Hepatocyte (in vitro differentiated cells): Measurements from ENCODE around the gene GJA5.

Source experiments
- EZH2 ChIP-seq: fragments of 200-600 bp; sonication (generic); IDR thresholded peaks from 2 replicates; pipeline ENCODE4 v1.6.1; 2016; ENCODE audit warnings: antibody characterized with exemption, mild to moderate bottlenecking, borderline replicate concordance
- TF ChIP-seq, protein P1 (sequence below): fragments of 200-600 bp; sonication (generic); IDR thresholded peaks from 2 replicates; pipeline ENCODE4 v1.5.1; 2016; ENCODE audit warnings: antibody characterized with exemption, mild to moderate bottlenecking; ENCODE audit not compliant: poor library complexity

DNA sequence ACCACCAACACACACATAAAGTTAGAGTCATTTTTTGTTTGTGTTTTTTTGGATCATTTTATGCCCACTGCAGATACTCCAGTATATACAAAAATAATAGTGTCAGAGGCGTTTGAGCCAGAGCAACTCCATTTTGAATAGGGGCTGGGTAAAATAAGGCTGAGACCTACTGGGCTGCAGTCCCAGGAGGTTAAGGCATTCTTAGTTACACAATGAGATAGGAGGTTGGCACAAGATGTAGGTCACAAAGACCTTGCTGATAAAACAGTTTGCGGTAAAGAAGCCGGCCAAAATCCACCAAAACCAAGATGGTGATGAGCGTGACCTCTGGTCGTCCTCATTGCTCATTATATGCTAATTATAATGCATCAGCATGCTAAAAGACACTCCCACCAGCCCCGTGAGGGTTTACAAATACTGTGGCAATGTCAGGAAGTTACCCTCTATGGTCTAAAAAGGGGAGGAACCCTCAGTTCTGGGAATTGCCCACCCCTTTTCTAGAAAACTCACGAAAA is 40.6 kb downstream of the GJA5 start:
- TF ChIP-seq, protein P1, sequence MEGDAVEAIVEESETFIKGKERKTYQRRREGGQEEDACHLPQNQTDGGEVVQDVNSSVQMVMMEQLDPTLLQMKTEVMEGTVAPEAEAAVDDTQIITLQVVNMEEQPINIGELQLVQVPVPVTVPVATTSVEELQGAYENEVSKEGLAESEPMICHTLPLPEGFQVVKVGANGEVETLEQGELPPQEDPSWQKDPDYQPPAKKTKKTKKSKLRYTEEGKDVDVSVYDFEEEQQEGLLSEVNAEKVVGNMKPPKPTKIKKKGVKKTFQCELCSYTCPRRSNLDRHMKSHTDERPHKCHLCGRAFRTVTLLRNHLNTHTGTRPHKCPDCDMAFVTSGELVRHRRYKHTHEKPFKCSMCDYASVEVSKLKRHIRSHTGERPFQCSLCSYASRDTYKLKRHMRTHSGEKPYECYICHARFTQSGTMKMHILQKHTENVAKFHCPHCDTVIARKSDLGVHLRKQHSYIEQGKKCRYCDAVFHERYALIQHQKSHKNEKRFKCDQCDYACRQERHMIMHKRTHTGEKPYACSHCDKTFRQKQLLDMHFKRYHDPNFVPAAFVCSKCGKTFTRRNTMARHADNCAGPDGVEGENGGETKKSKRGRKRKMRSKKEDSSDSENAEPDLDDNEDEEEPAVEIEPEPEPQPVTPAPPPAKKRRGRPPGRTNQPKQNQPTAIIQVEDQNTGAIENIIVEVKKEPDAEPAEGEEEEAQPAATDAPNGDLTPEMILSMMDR = no peak
- TF ChIP-seq EZH2 = no peak
